Heart left ventricle (tissue), 16 donors: ENCODE data around the gene PGAP2. TPM values are rescaled to one million over a fixed set of nuclear protein-coding genes. Genes with fewer than 3 reads are reported as not detected.

Experiments
- ATAC-seq, 4 donors: fragments of 200-7000 bp; cut with Tn5 transposase; one replicate each; pipeline ENCODE4 v1.9.1; 2020 to 2022; ENCODE audit warnings: moderate library complexity in 4 of 4, mild to moderate bottlenecking in 3 of 4, moderate number of reproducible peaks in 1 of 4
- DNase-seq, 5 donors: peaks; one replicate each; pipeline ENCODE4 v3.0.0-alpha.2; 2020
- H3K27ac ChIP-seq, 12 donors: fragments of 200-600 bp; sonication (generic) in 4 of 12; one replicate each; pipeline versions ENCODE4 v1.5.0 to v1.8.0; 2016 to 2022; ENCODE audit warnings: mild to moderate bottlenecking in 2 of 12
- H3K27me3 ChIP-seq, 9 donors: fragments of 200-600 bp; sonication (generic) in 2 of 9; one replicate each; pipeline versions ENCODE4 v1.5.1 to v1.8.0; 2016 to 2022; ENCODE audit warnings: mild to moderate bottlenecking in 3 of 9
- H3K36me3 ChIP-seq, 9 donors: fragments of 200-600 bp; sonication (generic) in 2 of 9; one replicate each; pipeline versions ENCODE4 v1.5.0 to v1.8.0; 2018 to 2022; ENCODE audit warnings: mild to moderate bottlenecking in 2 of 9
- H3K4me1 ChIP-seq, 12 donors: fragments of 200-600 bp; sonication (generic) in 4 of 12; one replicate each; pipeline versions ENCODE4 v1.5.0 to v1.8.0; 2016 to 2022; ENCODE audit warnings: mild to moderate bottlenecking in 3 of 12
- H3K4me3 ChIP-seq, 12 donors: fragments of 200-600 bp; sonication (generic) in 4 of 12; one replicate each; pipeline versions ENCODE4 v1.5.0 to v1.8.0; 2017 to 2022; ENCODE audit warnings: mild to moderate bottlenecking in 9 of 12, moderate library complexity in 4 of 12
- H3K9me3 ChIP-seq, 12 donors: fragments of 200-600 bp; sonication (generic) in 4 of 12; one replicate each; pipeline versions ENCODE4 v1.5.0 to v1.8.0; 2016 to 2022; ENCODE audit warnings: mild to moderate bottlenecking in 1 of 12
- POLR2A ChIP-seq, 2 donors: fragments of 450-650 bp; IDR thresholded peaks; one replicate each; pipeline ENCODE4 v1.6.1; 2017; ENCODE audit warnings: antibody characterized with exemption in 2 of 2, mild to moderate bottlenecking in 2 of 2, moderate library complexity in 2 of 2
- WGBS, 4 donors: extraction: QIAGEN DNeasy Blood & Tissue Kit in 2 of 4; methylation state at CpG; one replicate each; pipeline versions ENCODE4 v1.1.5 to v1.1.7; 2013 to 2018; 5-methylcytosine and 5-hydroxymethylcytosine counted together
- intact Hi-C, 10 donors: fragments of 100-400 bp; cut with DNase I; formaldehyde crosslinking; loops; one replicate each; pipeline versions ENCODE4 v1.11.1 to v1.14.2; 2022
- polyA plus RNA-seq, 2 donors: library from polyadenylated mRNA; stranded (reverse); fragments of 200-250 nt; gene quantifications; one replicate each; pipeline ENCODE4 v1.2.3, GENCODE V29; 2013
- total RNA-seq, 9 donors: library from RNA; depleted of rRNA in 2 of 9; stranded (reverse); fragments of >200 nt in 2 of 9; fragmentation: NEBNext Ultra II Directional in 3 of 9; extraction: Animal tissue kit (Norgen Biotek cat#: 25700) in 3 of 9; gene quantifications; one replicate each; pipeline versions ENCODE4 v1.1.0 to v1.2.4, GENCODE V29; 2016 to 2023
- TF ChIP-seq, protein P1 (sequence below), 12 donors: fragments of 200-600 bp; sonication (generic) in 4 of 12; IDR thresholded peaks; one replicate each; pipeline versions ENCODE4 v1.5.0 to v1.8.0; 2018 to 2022; ENCODE audit warnings: antibody characterized with exemption in 12 of 12, mild to moderate bottlenecking in 5 of 12
- donor health status: ischemic (EF 13 %, LVEDD 7.1; RV severe dilation, severe dysfunction).
- donor health status: healthy with polysubstance abuse.
- donor health status: DM: no; HTN: yes; CAD: no.
- donor health status: DM: no; HTN: no; CAD: no.
- donor health status: ischemic (EF 25% LVEDD 6.9; RV normal size, moderate dysfunction).
- donor health status: ischemic (EF 25% LVEDD 5.7; RV mildly dilated, moderate dysfunction).
- donor health status: healthy.
- donor health status: DM: yes; HTN: yes; CAD: no.
- donor health status: ischemic (EF 35%, LVEDD 5.7; RV mildly dilated, moderate dysfunction).
- donor health status: nonischemic (EF 11% LVEDD 7.7; RV severe dilation, severe dysfunction).
- donor health status: DM: yes; HTN: yes; CAD: no.
- donor health status: PGD.
- donor health status: ischemic (EF 29% LVEDD 5.4; RV normal size, mild dysfunction).
- donor health status: nonischemic (EF 23%, LVEDD 6.1; RV moderate dilation, normal function).

PGAP2 gene
- total and polyA plus RNA-seq, 11 donors, result 12.9 to 31.7 (median 21.1) TPM

DNA sequence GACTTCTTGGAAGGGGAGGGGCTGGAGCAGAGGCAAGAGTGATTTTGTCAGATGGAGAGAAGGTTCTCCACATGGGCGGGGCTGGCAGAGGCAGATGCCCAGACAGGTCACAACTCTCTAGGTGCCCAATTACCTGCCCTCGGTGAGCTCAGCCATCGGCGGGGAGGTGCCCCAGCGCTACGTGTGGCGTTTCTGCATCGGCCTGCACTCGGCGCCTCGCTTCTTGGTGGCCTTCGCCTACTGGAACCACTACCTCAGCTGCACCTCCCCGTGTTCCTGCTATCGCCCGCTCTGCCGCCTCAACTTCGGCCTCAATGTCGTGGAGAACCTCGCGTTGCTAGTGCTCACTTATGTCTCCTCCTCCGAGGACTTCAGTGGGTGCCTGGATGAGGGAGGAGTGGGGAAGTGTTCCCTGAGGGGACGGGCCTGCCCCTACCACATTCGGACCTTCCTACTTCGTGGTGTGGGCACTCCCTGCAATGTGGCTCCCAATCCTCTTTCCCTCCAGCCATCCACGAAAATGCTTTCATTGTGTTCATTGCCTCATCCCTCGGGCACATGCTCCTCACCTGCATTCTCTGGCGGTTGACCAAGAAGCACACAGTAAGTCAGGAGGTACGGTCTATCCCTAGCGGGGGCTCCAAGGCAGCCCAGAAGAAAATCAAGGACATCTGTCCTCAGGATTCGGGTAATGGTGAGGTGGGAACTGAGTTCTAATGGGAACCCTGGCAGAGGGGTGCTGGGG, 15.6 kb downstream of the PGAP2 start:
- no peak for ATAC-seq

DNA sequence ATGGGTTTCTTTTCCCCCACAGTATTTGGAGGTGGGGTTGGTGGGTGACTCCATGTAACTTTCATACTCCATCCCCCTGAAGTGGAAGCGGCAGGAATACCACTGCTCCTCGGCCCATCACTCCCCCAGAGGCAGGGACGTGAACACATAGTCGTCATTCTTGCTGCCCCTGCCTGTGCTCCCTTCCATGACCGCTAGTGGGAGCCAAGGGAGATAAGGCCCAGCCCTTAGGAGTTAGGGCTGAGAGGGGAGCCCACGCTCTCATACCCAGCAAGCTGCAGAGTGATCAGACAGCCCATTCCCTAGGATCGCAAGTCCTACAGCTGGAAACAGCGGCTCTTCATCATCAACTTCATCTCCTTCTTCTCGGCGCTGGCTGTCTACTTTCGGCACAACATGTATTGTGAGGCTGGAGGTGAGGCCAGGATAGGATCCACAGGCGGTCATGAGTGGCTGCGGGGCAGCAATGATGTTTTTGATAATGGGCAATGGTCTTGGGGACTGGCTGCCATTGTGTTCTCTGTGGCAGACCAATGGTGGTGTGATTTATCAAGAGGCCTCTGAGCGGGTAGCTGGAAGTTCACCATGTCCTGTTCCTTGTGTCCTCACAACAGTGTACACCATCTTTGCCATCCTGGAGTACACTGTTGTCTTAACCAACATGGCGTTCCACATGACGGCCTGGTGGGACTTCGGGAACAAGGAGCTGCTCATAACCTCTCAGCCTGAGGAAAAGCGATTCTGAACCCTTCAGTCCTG, 16.5 kb downstream of the PGAP2 start:
- peaks cover 0 to 47% (median 35%) of the 10 kb centered on the region in 9 donors for H3K36me3 ChIP-seq
- peak overlapping the region in 1 of 12 donors; percentile 37 for H3K27ac ChIP-seq
- no peak for TF ChIP-seq POLR2A (IDR thresholded peaks at IDR 0.05)
- TF ChIP-seq, protein P1, sequence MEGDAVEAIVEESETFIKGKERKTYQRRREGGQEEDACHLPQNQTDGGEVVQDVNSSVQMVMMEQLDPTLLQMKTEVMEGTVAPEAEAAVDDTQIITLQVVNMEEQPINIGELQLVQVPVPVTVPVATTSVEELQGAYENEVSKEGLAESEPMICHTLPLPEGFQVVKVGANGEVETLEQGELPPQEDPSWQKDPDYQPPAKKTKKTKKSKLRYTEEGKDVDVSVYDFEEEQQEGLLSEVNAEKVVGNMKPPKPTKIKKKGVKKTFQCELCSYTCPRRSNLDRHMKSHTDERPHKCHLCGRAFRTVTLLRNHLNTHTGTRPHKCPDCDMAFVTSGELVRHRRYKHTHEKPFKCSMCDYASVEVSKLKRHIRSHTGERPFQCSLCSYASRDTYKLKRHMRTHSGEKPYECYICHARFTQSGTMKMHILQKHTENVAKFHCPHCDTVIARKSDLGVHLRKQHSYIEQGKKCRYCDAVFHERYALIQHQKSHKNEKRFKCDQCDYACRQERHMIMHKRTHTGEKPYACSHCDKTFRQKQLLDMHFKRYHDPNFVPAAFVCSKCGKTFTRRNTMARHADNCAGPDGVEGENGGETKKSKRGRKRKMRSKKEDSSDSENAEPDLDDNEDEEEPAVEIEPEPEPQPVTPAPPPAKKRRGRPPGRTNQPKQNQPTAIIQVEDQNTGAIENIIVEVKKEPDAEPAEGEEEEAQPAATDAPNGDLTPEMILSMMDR (IDR thresholded peaks at IDR 0.05), result peak; percentile 36 to 78 (median 52)
- DNase-seq (peak; percentile 41 to 81 (median 65)), ATAC-seq (peak in 3 of 4 donors; percentile 56 to 66 (median 59))
- H3K4me3 ChIP-seq, result no peak overlapping the region
- 76 to 80% (median 79%) methylated on average over 17 to 18 of the region's 18 CpGs for WGBS, 4 donors
- intact Hi-C loops, result loop anchor here in 1 of 10 donors (5.0 kb wide), 1 partner anchor 52 kb away; no protein-coding TSS in a partner anchor
- H3K4me1 ChIP-seq, result peaks cover 0 to 31% (median 0%) of the 10 kb centered on the region in 12 donors
- no peaks in the 10 kb centered on the region for H3K27me3 ChIP-seq
- no peaks in the 10 kb centered on the region for H3K9me3 ChIP-seq

More for the DNA sequence above, 15.6 kb downstream of the PGAP2 start:
- no peak overlapping the region for H3K27ac ChIP-seq
- TF ChIP-seq, protein P1 (IDR thresholded peaks at IDR 0.05), result no peak
- no peak for TF ChIP-seq POLR2A (IDR thresholded peaks at IDR 0.05)
- intact Hi-C loops, result no loop called here
- peak in 1 of 5 donors; percentile 22 for DNase-seq
- peaks cover 0 to 38% (median 27%) of the 10 kb centered on the region in 9 donors for H3K36me3 ChIP-seq
- no peaks in the 10 kb centered on the region for H3K27me3 ChIP-seq
- peaks cover 0 to 22% (median 0%) of the 10 kb centered on the region in 12 donors for H3K4me1 ChIP-seq
- no peak overlapping the region for H3K4me3 ChIP-seq
- H3K9me3 ChIP-seq, result no peaks in the 10 kb centered on the region
- WGBS, 4 donors, result 95 to 97% (median 96%) methylated on average over 29 to 30 of the region's 30 CpGs

DNA sequence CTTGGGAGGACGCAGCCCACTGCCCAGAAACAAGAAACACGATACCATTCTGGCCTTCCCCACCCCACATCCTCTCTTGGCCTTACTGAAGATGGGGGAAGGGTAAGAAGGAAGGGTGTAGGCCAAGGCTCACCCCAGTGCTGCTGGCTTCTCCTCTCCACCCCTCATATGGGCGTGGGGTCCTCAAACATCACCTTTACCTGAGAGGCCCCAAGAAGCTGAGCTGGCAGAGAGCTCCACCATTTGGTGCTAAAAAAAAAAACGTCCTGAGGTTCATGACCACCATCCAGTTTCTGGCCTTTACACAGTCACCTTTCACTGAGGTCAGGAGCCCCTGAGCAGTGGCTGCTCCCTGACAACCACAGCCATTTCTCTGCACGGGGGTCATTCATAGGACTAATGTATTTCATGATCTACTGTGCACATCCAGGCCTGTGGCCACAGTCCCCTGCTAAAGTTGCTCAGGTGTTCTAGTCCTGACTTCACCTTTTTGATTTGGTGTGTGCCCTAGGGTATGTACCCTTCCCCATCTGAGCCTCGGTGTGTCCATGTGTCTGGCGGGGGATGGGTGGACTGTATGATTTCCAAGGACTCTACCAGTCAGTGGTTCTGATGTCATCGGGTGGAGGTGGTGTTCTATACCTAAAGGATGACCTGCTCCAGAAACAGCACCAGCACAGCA, 17.3 kb downstream of the PGAP2 start:
- no peaks in the 10 kb centered on the region for H3K27me3 ChIP-seq
- DNase-seq, result peak in 1 of 5 donors; percentile 20
- H3K27ac ChIP-seq, result peak overlapping the region in 1 of 12 donors; percentile 37
- intact Hi-C loops, result loop anchor here in 1 of 10 donors (5.0 kb wide), 1 partner anchor 52 kb away; no protein-coding TSS in a partner anchor
- peak in 1 of 4 donors; percentile 14 for ATAC-seq
- H3K4me1 ChIP-seq, result peaks cover 0 to 38% (median 2%) of the 10 kb centered on the region in 12 donors
- 78 to 93% (median 88%) methylated on average over 8 of the region's 8 CpGs for WGBS, 4 donors
- H3K9me3 ChIP-seq, result no peaks in the 10 kb centered on the region
- TF ChIP-seq, protein P1 (IDR thresholded peaks at IDR 0.05), result no peak
- TF ChIP-seq POLR2A (IDR thresholded peaks at IDR 0.05), result no peak
- H3K4me3 ChIP-seq, result no peak overlapping the region
- H3K36me3 ChIP-seq, result peaks cover 0 to 54% (median 40%) of the 10 kb centered on the region in 9 donors
